HG03097 (cell line): Measurements from ENCODE around the gene FGD4.

Experiments
- ATAC-seq: cut with Tn5 transposase; IDR thresholded peaks from one replicate; pipeline ENCODE4 v1.9.1; 2021; ENCODE audit not compliant: unreplicated experiment, low FRiP score

The FGD4 gene

GRCh38 chr12:32402170-32402569, 2.8 kb downstream of the FGD4 start:
- ATAC-seq = no peak

DNA sequence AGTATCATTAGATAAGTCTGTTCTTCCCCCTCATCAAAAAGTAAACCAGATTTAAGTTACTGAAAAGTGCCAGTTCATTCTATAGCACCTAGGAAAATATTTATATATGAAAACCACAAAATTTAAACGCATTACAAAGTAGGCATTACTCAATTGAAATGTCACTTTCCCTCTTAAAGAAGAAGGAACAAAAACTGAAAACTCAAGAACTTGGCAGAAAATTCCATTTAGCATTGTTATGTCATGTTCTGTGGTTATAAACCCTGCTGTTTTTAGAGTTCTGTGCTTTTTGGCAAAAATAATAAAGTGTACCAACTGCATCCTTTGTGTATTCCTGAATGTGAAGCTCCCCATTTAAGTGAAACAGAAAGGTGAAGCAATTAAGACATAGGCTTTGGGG, 3.6 kb downstream of the FGD4 start:
- ATAC-seq = no peak

- no peak for ATAC-seq
These were observed 8.4 kb downstream of the FGD4 start for GRCh38 chr12:32407795-32408194.

DNA sequence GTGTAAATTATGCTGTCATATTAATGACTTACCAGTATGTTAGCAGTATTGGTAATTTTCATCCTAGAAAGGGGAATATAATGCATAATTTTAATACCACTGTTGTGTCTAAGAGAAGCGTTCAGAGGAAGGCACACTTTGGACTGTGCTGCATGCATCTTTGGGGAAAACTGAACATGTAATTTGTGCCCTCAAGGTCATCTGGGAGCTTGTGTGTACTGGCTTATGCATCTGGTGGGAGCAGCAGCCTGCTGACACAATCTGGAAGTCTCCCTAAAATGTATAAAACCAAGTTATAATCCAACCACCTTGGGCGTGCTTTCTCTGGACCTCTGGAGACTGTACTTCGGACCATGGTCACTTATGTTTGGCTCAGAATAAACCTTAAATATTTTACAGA, 14.1 kb downstream of the FGD4 start:
- ATAC-seq = no peak

DNA sequence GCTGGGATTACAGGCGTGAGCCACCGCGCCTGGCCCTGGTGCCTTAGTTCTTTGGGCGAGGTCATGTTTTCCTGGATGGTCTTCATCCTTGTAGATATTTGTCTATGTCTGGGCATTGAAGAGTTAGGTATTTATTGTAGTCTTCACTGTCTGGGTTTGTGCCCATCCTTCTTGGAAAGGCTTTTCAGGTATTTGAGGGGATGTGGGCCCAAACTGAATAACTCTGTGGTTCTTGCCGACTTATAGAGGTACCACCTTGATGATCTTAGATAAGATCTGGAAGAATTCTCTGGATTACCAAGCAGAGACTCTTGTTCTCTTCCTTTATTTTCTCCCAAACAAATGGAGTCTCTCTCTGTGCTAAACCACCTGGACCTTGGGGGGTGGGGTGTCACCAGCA, 18.9 kb downstream of the FGD4 start:
- ATAC-seq = no peak

- no peak for ATAC-seq
These were observed 19.7 kb downstream of the FGD4 start for GRCh38 chr12:32418903-32419519.

- no peak for ATAC-seq
These were observed 20.2 kb downstream of the FGD4 start for GRCh38 chr12:32419520-32419960.

- ATAC-seq = no peak
These were observed 21.0 kb downstream of the FGD4 start for GRCh38 chr12:32420356-32420755.

DNA sequence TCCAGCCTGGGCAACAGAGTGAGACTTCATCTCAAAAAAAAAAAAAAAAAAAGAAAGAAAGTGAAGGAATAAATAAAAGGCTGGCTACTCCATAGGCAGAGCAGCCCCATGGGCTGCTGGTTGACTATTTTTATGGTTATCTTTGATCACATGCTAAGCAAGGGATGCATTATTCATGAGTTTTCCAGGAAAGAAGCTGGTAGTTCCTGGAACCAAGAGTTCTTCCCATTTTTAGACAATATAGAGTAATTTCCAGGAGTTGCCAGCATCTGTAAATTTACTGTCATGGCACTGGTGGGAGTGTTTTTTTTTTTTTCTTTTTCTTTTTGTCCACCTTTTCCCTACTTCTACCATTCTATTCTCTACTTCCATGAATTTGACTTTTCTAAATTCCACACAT, 24.2 kb downstream of the FGD4 start:
- ATAC-seq = no peak

DNA sequence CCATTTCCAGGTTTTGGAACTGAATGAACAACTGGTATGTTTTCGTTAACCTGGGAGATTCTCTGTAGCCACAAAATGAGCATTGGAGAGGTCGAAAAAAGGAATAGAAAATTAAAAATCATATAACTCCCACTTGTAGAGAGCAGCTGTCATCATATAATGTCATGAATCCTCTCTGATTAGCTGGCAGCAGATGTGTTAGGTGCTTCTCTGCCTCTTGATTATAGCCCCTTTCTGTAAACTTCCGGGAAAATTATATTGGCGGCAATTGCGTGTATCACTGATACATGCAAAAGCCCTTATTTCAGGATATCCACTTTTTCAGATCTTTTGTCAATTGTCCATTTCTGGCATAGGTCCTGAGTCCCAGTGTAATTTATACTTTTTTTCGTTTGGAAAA, 31.7 kb downstream of the FGD4 start:
- no peak for ATAC-seq

- no peak for ATAC-seq
These were observed 36.8 kb downstream of the FGD4 start for GRCh38 chr12:32435921-32436705.

DNA sequence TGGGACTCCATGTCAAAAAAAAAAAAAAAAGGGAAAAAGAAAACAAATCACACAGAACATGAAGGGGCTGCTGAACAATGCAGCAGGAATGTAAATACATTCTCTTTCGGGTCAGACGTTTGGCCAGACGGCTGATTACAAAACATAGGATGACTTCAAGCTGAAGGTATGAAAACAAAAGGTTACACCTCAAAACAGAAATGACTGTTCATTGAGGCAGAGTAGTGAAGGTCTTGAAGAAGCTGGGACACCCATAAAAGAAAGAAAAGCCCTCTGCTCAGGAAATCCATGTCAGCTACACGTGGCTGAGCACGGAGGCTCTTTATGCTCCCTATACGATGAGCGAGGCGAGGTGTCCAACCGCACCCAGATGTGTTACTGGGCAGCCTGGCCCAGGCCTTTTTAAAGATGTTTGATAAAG, 37.7 kb downstream of the FGD4 start:
- ATAC-seq = no peak

- ATAC-seq = no peak
These were observed 40.9 kb downstream of the FGD4 start for GRCh38 chr12:32440120-32440865.

GRCh38 chr12:32443491-32443890, 44.1 kb downstream of the FGD4 start:
- ATAC-seq = no peak

- no peak for ATAC-seq
These were observed 45.5 kb downstream of the FGD4 start for GRCh38 chr12:32444895-32445294.

GRCh38 chr12:32445356-32445755, 46.0 kb downstream of the FGD4 start:
- no peak for ATAC-seq

DNA sequence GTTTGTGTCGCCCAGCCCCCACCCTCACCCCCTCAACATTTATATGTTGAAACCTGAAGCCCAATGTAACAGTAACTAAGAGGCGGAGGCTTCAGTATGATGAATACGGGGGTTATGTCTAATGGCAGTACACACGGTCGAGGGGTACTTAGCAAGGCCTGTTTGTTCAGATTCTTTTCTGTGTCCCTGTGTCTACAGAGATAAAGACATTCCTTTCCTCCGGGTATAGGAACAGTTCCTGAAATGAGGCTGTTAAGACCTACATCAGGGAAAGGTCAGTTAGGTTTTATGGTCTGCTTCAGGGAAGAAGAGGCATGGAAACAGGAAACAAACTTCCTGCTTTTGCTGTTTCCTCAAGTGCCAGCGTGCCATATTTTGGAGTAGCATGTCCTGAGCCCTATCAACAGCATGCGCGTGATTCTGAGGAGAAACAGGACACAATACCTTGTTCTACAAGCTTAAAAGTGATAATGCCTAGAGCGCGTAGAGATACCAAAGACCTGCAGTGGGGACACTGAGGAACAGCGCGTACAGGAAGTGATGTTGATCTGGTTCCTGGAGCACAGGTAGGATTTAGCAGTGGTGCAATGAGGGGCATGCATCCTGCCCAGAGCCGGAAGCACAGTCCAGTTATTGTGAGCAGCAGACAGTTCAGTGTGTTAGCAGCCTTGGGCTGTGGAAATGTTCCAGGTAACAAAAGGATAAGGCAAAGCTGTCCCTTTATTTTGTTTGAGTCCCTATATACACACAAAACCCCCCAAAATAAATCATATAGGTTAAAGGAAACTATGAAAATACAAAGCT, 47.2 kb downstream of the FGD4 start:
- no peak for ATAC-seq

GRCh38 chr12:32448586-32448985, 49.2 kb downstream of the FGD4 start:
- no peak for ATAC-seq

- no peak for ATAC-seq
These were observed 51.0 kb downstream of the FGD4 start for GRCh38 chr12:32450363-32450762.

- no peak for ATAC-seq
These were observed 51.4 kb downstream of the FGD4 start for GRCh38 chr12:32450768-32451167.

DNA sequence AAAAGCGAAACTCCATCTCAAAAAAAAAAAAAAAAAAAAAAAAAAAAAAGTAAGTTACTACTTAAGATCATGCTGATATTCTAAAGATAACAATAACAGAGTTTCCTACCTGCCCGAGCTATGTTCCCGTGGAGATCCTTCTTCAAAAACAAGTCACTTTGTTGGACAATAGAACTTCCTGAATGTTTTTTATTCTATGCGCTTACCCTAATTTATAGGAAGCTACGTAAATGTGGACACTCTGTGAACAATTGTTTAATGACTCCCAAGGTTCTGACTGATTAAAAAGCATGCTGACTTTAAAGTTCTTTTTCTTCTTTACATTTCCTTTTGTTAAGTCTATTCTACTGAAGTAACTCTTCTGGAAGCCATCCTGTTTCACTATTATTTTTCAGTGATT, 52.5 kb downstream of the FGD4 start:
- no peak for ATAC-seq
